Caki2 (cell line): ENCODE data around the gene ARHGAP22. TPM values are rescaled to one million over a fixed set of nuclear protein-coding genes. Genes with fewer than 3 reads are reported as not detected.

Experiments
- DNase-seq: peaks from one replicate; pipeline ENCODE4 v3.0.0-alpha.2; 2015; ENCODE audit warnings: low read depth
- in situ Hi-C: cut with HindIII; loops from 2 replicates; pipeline ENCODE4 v1.10.0; 2016; ENCODE audit warnings: low sequenced_read_pairs, low pct_unique_long_range_greater_than_20kb, mixed read lengths
- total RNA-seq: library from RNA; depleted of rRNA; stranded (reverse); fragments of >200 nt; shearing (Covaris generic); gene quantifications from 2 replicates; pipeline ENCODE4 v1.2.3, GENCODE V29; 2014; ENCODE audit warnings: low replicate concordance

The ARHGAP22 gene
- total RNA-seq, 1 experiment from 2014 or later = 14.8 TPM

DNA sequence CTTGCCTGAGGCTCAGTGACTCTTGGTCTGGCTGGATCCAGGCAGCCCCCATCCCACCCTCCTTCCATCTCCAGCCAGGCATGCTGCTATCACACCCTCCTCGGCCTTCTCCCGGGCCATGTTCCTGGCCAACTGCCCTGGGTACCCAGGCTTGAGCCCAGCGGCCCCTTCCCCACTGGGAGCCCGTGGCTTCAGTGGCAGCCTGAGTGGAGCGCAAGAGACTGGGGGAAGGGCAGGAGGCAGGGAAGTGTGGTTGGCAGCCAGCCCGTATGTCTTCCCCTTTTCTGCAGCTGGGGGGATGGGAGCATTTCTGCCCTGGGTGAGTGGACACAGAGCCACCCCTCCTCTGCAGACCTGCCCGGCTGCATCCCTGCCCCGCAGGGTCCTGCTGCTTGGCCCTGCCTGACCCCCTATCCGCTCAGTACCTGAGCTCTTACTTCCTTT is 148.5 kb downstream of the ARHGAP22 start:
- no peak for DNase-seq
- in situ Hi-C loops = no loop called here

DNA sequence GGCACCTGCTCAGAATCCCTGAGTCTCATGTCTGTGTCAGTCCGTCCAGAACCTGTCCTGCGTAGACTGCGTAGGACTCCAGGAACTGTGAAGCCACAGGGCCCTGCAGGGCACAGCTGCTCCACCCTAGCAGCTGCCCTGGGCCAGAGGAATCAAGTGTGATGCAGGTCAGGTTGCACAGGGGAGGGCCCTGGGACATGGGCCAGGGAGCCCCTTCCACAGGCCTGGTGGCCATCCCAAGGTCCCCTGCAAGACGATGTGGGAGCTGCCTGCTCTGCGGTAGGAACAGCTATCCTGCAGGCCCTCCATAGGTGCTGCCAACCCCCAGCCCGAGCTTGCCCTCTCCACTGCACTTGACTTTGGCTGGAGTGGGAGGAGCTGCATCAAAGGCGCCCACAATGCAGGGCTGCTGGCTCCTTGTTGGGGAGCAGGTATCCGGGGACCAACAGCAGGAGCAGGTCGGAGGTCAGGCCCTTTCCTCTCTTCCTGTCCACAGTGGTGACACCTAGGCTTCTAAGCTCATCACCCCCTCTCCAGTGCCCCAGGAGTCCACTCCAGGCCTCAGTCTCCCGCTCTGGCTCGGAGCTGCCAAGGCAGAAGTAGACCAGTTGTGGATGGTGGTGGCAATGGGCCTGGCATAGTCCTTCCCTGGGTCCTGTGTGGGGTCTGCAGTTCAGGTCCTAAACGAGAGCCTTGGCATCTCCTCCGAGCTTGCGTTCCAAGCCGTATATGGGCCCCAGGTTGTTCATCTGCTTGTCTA is 149.3 kb downstream of the ARHGAP22 start:
- in situ Hi-C loops = no loop called here
- no peak for DNase-seq

GRCh38 chr10:48455055-48455391 is 149.8 kb downstream of the ARHGAP22 start:
- no peak for DNase-seq
- in situ Hi-C loops = no loop called here

- DNase-seq = no peak
- in situ Hi-C loops = no loop called here
These were observed 150.4 kb downstream of the ARHGAP22 start for GRCh38 chr10:48454302-48455054.

DNA sequence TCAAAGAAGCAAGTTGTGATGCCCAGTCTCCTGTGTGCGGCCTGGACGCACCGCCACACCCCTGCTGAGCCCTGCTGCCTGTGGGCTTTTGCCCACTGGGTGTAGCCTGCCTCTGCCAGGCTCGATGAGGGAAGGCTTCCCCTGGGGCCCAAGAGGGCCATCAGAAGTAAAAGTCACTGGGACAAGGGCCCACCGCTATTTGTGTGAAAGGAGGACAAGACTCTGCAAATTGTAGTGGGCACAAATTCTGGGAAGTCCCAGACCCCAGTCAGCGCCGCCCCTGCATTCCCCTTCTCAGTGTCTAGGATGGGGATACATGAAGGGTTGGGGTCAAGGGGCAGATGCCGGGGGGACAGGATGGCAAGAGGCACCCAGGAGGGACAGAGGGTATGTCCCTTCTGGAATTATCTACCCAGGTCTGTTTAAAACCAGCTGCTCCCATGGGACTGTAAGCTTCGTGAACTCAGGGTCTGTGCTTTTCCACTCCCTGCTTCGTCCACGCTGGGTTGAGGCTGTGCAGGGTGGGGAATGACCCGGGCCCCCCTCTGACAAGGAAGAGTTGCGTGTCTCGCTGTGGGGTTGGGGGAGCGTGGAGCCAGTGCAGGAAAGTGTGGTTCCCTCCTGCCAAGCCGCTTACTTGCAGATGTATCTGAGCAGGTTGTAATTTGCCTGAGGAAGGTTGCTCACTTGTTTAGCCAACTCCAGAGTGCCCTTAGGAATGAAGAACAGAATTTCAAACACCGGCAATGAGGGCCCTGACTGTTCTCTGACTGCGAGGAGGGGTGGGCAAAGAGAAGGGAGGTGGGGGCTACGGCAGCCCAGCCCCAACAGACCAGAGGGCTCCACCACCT is 151.2 kb downstream of the ARHGAP22 start:
- DNase-seq = no peak
- in situ Hi-C loops = no loop called here

DNA sequence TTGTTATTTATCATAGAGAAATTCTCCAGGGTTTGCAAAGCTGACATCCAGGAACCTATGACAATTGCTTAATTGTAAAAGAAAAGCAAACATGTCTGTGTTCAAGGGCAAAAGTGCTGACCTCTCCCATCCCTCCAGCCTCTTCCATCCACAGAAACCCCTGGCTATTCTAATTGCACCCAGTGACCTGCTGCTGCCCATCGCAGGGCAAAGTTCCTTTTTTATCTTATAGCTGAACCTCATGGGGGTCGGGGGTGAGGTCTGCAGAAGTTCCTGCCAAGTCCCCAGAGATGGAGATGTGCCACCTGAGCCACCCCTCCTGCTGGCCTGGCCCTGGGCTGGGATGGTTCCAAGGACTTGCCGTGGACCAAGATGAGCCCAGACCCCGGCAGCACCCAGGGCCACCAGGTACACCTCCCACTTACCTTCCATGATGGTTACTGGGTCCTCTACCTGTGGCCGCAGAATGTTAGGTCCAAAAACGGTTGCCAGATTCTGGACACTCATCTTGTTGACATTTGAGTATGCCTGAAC is 151.9 kb downstream of the ARHGAP22 start:
- in situ Hi-C loops = no loop called here
- no peak for DNase-seq

DNA sequence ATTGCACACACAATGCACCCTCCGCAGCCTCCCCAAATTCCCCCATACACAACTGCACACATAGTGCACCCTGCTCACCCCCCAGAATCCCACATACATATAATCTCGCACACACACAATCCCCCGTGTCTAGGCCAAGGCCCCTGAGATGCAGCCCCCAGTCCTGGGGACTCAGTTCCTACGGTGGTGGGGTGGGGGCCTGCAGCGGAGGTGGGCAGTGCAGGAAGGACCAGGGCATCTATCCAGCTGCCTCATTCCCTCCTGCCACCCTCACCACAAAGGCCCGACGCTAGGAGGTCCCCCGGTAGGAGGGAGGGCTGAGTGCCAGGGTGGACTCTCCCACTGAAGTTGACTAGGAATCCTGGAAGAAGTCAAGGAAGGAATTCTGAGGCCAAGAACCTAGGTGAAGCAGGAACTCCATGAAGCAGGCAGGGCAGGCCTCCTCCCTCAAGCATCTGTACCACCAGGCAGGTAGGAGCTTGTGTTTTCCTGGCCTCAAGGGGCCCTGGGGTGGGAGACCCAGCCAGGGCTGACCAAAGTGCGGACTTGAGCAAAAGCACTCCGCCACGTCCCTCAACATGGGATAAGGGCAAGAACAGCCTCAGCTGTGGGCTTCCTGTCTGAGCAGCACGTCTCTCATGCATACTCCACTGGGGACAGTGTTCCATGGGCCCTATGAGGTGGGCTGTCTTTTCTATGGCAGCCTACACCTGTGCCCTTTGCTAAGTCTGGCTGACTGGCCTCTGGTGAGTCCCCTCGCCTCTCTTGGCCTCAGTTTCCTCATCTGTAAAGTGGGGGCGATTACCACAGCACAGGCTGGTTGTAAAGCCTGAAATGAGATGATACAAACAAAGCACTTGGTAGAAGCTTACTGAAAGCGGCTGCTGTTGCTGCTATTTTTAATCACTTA is 152.6 kb downstream of the ARHGAP22 start:
- no peak for DNase-seq
- in situ Hi-C loops = no loop called here

DNA sequence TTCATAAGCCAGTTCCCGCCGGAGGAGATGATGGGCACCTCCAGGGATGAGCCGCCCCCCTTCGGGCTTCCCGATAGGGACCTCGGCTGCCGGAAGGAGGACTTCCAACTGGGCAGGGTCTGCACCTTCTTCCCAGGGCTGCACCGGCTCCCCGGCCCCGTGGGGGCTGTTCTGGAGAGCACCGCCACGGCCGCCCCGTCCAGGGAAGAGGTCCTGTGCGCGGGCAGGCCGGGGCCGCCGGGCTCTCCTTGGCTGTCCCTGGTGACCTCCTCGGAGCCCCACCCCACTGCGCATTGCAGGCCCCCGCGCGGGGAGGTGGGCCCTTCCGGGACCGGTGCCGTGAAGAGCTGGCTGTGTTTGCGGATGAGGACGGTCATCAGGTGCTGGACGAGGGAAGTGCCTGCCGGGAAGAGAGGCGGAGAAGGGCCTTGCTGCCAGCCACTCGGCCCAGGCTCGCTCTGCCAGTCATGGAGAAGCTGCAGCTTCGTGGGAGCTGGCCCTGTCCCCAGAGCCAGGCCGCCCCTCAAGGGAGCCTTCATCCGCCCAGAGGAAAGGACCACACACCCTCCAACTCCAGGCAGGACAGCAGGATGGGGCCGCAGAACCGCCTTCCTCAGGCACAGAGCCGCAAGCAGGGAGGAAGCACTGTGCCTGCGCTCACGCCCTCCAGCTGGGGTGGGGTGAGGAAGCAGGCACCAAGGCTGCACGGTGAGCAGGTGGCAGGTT is 154.0 kb downstream of the ARHGAP22 start:
- in situ Hi-C loops = no loop called here
- DNase-seq = no peak

GRCh38 chr10:48450233-48450740 is 154.6 kb downstream of the ARHGAP22 start:
- no peak for DNase-seq
- in situ Hi-C loops = no loop called here

DNA sequence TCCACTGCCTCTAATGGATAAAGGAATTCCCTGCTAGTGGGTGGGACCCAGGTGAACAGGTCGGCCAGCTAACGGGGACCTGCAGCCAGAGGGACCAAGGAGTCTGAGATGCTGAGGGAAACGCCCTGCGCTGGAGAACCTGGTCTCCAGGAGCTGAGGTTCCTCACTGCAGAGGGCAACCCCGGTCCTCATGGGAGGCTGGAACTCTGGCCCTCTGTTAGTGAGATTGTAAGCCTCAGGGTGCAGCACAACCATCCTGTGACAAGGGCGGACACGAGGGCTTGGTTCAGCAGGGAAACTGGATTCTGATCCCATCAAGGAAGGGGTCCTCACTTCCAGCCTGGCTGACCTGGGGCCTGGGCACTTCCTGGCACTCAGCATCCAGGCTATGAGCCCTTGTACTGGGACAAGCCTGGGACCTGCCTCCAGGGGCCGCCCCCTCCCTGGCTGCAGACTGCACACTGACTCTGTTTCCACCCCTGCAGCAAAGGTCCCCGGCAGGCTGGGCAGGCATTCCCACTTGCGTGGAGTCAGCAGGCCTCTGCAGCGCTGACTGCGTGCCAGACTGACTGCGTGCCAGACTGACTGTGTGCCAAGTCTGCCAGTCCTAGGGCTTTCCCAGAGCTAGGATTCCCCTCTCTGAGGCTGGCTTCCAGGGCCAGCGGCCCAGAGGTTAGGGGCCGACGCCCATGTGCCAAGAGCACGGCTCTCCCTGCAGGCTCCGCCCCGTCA is 155.2 kb downstream of the ARHGAP22 start:
- in situ Hi-C loops = no loop called here

DNA sequence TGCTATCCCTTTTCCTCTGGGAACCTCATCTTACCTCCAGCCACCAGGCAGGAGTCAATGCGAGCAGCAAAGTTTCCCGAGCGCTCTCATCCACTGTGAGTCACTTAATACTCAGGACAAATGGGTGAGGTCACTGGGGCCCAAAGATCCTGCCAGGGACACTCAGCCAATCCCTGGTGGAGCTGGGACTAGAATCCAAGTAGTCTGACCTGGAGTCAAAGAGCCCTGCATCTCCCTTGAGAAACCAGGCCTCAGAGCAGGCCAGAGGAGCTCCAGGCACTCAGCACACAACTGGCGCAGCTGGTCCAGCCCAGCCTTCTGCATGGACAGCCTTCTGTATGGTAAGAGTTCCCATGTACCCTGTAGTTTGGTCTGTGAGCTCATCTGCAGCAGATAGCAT is 156.1 kb downstream of the ARHGAP22 start:
- DNase-seq = no peak
- in situ Hi-C loops = no loop called here

More for the DNA sequence above, 155.2 kb downstream of the ARHGAP22 start:
- DNase-seq = no peak

GRCh38 chr10:48447356-48448215 is 157.3 kb downstream of the ARHGAP22 start:
- no peak for DNase-seq
- in situ Hi-C loops = no loop called here

DNA sequence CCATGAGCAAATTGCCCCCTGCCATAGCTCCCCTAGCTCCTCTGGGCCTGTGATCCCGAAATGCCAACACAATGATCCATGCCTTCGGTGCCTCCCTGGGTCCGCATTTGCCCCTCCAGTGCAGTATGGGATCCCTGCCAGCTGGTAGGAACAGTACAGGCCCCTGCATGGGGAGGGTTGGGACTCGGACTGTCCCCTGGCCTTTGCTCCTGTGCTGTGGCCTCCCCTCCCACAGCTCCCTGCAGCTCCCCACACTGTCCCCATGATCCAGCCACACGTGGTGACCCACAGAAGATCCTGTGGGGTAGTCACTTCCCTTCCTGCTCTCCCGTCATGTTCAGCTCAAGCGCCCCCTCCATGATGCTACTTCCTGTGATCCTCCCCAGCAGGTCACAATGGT is 158.1 kb downstream of the ARHGAP22 start:
- in situ Hi-C loops = no loop called here
- DNase-seq = no peak

- in situ Hi-C loops = no loop called here
- no peak for DNase-seq
These were observed 158.9 kb downstream of the ARHGAP22 start for GRCh38 chr10:48445932-48446331.
